OCI-LY7 (cell line): ENCODE data around the gene ASIC3.

ENCODE experiments used
- CTCF ChIP-seq: fragments of 200-600 bp; sonication (generic); conservative IDR thresholded peaks from 2 replicates; pipeline ENCODE4 v1.5.1; 2014; ENCODE audit warnings: mild to moderate bottlenecking, antibody characterized with exemption, low read length, moderate library complexity, mixed read lengths
- EZH2phosphoT487 ChIP-seq: fragments of 200-600 bp; sonication (generic); IDR thresholded peaks from 2 replicates; pipeline ENCODE4 v1.6.1; 2018; ENCODE audit warnings: low read depth, borderline replicate concordance, mild to moderate bottlenecking, mixed run types, antibody characterized with exemption, low read length, moderate library complexity, mixed read lengths

DNA sequence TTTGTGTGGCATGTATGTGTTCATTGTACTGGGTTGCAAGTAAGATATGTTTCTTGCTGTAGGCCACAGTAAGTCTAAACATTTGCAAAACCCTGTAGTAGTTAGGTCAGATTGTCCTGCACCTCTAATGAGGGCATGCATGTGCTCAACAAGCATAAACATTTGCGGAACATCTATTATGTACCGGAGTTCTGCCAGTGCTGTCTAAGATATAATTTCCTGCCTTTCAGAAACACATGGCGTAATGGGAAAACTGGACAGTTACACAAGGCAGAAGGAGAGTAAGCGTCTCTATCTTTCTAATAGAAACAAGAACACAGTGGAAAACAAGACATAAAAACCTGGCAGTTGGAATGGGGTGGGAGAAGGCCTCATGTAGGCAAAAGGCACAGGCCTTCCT, 17.3 kb upstream of the ASIC3 start:
- no peak for TF ChIP-seq CTCF
- TF ChIP-seq EZH2phosphoT487 = no peak
